SU-DHL-6 (cell line): ENCODE measurements around the gene OR51S1.

Experiments
- H2AFZ ChIP-seq: fragments of 200-600 bp; sonication (generic); 2 replicates; pipeline ENCODE4 v1.6.1; 2014; ENCODE audit warnings: low read depth, mild to moderate bottlenecking, moderate library complexity, mixed read lengths, antibody characterized with exemption, low read length; ENCODE audit not compliant: severe bottlenecking
- H3F3A ChIP-seq: fragments of 200-600 bp; shearing (Covaris generic); 2 replicates; pipeline ENCODE4 v1.6.0; 2016; ENCODE audit warnings: antibody characterized with exemption, mild to moderate bottlenecking; ENCODE audit not compliant: insufficient read depth
- H3K27ac ChIP-seq: fragments of 200-600 bp; sonication (generic); 2 replicates; pipeline ENCODE4 v1.5.1; 2016; ENCODE audit warnings: low read depth, mild to moderate bottlenecking, low read length, moderate library complexity, mixed read lengths
- H3K27me3 ChIP-seq: fragments of 200-600 bp; sonication (generic), shearing (Covaris generic); 2 replicates; pipeline ENCODE4 v1.6.0; 2014; ENCODE audit warnings: mild to moderate bottlenecking, low read length
- H3K36me3 ChIP-seq: fragments of 200-600 bp; sonication (generic); 2 replicates; pipeline ENCODE4 v1.6.1; 2014; ENCODE audit warnings: mild to moderate bottlenecking, low read length, mixed read lengths
- H3K4me2 ChIP-seq: fragments of 300-600, 200-600 bp; shearing (Covaris generic), sonication (generic); 2 replicates; pipeline ENCODE4 v1.6.0; 2014; ENCODE audit warnings: low read length, low read depth, mild to moderate bottlenecking; ENCODE audit not compliant: poor library complexity, severe bottlenecking
- H3K4me3 ChIP-seq: fragments of 200-600 bp; sonication (generic); 2 replicates; pipeline ENCODE4 v1.5.1; 2014; ENCODE audit warnings: antibody characterized with exemption, low read length, mild to moderate bottlenecking, mixed read lengths; ENCODE audit not compliant: insufficient read depth, poor library complexity, severe bottlenecking
- H3K79me2 ChIP-seq: fragments of 200-600 bp; sonication (generic); 2 replicates; pipeline ENCODE4 v1.6.1; 2014; ENCODE audit warnings: mild to moderate bottlenecking, low read length, moderate library complexity; ENCODE audit not compliant: insufficient read depth
- H3K9ac ChIP-seq: fragments of 200-600 bp; sonication (generic); 2 replicates; pipeline ENCODE4 v1.7.0; 2014; ENCODE audit warnings: mild to moderate bottlenecking, low read length
- H3K9me2 ChIP-seq: fragments of 200-600 bp; sonication (generic); replicated peaks from 2 replicates; pipeline ENCODE4 v1.6.1; 2014; ENCODE audit warnings: low read length; ENCODE audit not compliant: insufficient read depth
- H3K9me3 ChIP-seq: fragments of 200-600 bp; sonication (generic); 2 replicates; pipeline ENCODE4 v1.6.1; 2014; ENCODE audit warnings: low read length, mixed read lengths; ENCODE audit not compliant: insufficient read depth
- H4K20me1 ChIP-seq: fragments of 200-600 bp; sonication (generic); 2 replicates; pipeline ENCODE4 v1.6.1; 2014; ENCODE audit warnings: low read depth, mild to moderate bottlenecking, antibody characterized with exemption, low read length, moderate library complexity, mixed read lengths
- EZH2phosphoT487 ChIP-seq: fragments of 200-600 bp; sonication (generic), shearing (Covaris generic); conservative IDR thresholded peaks from 2 replicates; pipeline ENCODE4 v1.6.1; 2018; ENCODE audit warnings: mild to moderate bottlenecking, antibody characterized with exemption, low read length, moderate library complexity, mixed read lengths
- TF ChIP-seq, protein P1 (sequence below): fragments of 200-600 bp; sonication (generic); IDR thresholded peaks from one replicate; pipeline ENCODE4 v1.5.1; 2017; ENCODE audit warnings: antibody characterized with exemption, mild to moderate bottlenecking, low read length, moderate library complexity; ENCODE audit not compliant: insufficient read depth, poor library complexity, severe bottlenecking

The OR51S1 gene

DNA sequence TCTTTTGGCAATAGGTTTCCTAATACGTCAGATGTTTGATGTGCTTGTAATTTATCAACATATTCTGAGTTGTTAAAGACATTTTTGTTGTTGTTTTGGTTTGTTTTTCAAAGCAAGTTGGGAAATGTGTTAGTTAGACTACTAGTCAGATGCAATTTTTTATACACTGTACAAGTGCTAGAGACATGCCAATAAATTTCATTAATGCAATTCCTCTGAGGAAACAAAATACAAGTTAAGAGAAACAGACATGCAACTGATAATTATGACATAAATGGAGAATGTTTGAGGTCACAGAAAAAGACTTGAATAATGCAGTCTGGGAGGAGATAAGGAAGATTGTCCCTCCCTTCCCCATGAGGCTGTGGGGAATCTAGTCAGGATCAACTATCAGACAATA lies 38.6 kb upstream of the OR51S1 start:
- no peaks in the 10 kb centered on the region for H3K27me3 ChIP-seq
- no peaks in the 10 kb centered on the region for H3F3A ChIP-seq
- no peaks in the 10 kb centered on the region for H3K9me3 ChIP-seq
- H3K79me2 ChIP-seq, result no peaks in the 10 kb centered on the region
- no peak overlapping the region for H2AFZ ChIP-seq
- H3K4me2 ChIP-seq, result no peak overlapping the region
- H3K27ac ChIP-seq, result no peak overlapping the region
- H3K4me3 ChIP-seq, result no peak overlapping the region
- no peaks in the 10 kb centered on the region for H4K20me1 ChIP-seq
- no peaks in the 10 kb centered on the region for H3K36me3 ChIP-seq
- no peak overlapping the region for H3K9ac ChIP-seq
- H3K9me2 ChIP-seq, result no peaks in the 10 kb centered on the region
- no peak for TF ChIP-seq EZH2phosphoT487
- TF ChIP-seq, protein P1, sequence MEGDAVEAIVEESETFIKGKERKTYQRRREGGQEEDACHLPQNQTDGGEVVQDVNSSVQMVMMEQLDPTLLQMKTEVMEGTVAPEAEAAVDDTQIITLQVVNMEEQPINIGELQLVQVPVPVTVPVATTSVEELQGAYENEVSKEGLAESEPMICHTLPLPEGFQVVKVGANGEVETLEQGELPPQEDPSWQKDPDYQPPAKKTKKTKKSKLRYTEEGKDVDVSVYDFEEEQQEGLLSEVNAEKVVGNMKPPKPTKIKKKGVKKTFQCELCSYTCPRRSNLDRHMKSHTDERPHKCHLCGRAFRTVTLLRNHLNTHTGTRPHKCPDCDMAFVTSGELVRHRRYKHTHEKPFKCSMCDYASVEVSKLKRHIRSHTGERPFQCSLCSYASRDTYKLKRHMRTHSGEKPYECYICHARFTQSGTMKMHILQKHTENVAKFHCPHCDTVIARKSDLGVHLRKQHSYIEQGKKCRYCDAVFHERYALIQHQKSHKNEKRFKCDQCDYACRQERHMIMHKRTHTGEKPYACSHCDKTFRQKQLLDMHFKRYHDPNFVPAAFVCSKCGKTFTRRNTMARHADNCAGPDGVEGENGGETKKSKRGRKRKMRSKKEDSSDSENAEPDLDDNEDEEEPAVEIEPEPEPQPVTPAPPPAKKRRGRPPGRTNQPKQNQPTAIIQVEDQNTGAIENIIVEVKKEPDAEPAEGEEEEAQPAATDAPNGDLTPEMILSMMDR, result no peak

DNA sequence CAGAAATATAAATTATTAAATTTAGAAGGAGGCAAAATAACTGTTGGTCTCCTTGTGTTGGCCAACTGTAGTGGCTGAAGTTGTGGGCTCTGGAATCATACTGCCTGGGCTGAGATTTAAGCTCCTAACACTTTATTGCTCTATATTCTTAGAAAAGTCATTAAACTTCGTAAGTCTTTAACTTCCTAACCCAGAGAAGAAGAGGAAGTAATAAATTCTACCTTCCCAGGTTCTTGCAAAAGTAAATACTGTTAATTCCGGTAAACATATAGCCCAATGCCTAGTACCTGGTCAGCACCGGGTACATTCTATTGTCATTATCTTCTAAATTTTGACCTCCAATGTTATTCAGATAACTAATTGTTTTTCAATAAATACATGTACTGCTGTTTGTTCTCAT lies 37.2 kb upstream of the OR51S1 start:
- H3K4me3 ChIP-seq, result no peak overlapping the region
- H3K27me3 ChIP-seq, result no peaks in the 10 kb centered on the region
- H3K4me2 ChIP-seq, result no peak overlapping the region
- H4K20me1 ChIP-seq, result no peaks in the 10 kb centered on the region
- no peaks in the 10 kb centered on the region for H3K79me2 ChIP-seq
- TF ChIP-seq, protein P1, result no peak
- no peak for TF ChIP-seq EZH2phosphoT487
- no peaks in the 10 kb centered on the region for H3K9me3 ChIP-seq
- H3K36me3 ChIP-seq, result no peaks in the 10 kb centered on the region
- no peak overlapping the region for H3K27ac ChIP-seq
- no peak overlapping the region for H2AFZ ChIP-seq
- no peaks in the 10 kb centered on the region for H3F3A ChIP-seq
- H3K9ac ChIP-seq, result no peak overlapping the region
- no peaks in the 10 kb centered on the region for H3K9me2 ChIP-seq

DNA sequence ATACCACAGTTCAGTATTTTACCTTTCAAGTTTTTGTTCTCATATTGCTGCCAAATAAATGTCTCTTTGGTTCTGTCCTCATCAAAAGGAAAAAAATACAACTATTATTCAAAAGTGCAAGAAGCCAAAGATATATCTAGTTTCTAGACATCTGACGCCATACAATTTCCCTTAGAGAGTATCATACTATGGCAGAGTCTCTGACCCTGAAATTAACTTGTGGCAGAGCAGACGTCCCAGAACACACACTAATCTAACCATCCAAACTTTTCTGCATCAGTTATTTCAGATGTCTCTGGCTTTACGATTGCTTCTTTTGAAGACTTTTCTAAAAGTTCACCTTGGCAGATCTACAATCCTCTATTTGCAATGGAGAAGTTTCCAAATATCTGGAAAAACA lies 35.4 kb upstream of the OR51S1 start:
- Histone ChIP-seq H3K9ac (no peak overlapping the region), H3K27me3 (no peaks in the 10 kb centered on the region), H3K27ac (no peak overlapping the region), H3K4me2 (no peak overlapping the region), H3K79me2 (no peaks in the 10 kb centered on the region), H2AFZ (no peak overlapping the region), H3K4me3 (no peak overlapping the region), H3F3A (no peaks in the 10 kb centered on the region), H3K9me3 (no peaks in the 10 kb centered on the region), H4K20me1 (no peaks in the 10 kb centered on the region), H3K9me2 (no peaks in the 10 kb centered on the region), H3K36me3 (no peaks in the 10 kb centered on the region)
- TF ChIP-seq EZH2phosphoT487, result no peak
- TF ChIP-seq, protein P1, result no peak

DNA sequence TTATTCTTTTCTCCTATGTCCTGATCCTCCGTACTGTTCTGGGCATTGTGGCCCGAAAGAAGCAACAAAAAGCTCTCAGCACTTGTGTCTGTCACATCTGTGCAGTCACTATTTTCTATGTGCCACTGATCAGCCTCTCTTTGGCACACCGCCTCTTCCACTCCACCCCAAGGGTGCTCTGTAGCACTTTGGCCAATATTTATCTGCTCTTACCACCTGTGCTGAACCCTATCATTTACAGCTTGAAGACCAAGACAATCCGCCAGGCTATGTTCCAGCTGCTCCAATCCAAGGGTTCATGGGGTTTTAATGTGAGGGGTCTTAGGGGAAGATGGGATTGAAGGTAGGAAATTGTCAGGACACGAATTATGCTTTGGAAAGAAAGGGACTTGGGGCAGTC lies 33.5 kb upstream of the OR51S1 start:
- H3K36me3 ChIP-seq, result no peaks in the 10 kb centered on the region
- TF ChIP-seq, protein P1, result no peak
- TF ChIP-seq EZH2phosphoT487, result no peak
- no peak overlapping the region for H3K4me3 ChIP-seq
- no peak overlapping the region for H3K9ac ChIP-seq
- H2AFZ ChIP-seq, result no peak overlapping the region
- H3K79me2 ChIP-seq, result no peaks in the 10 kb centered on the region
- no peak overlapping the region for H3K4me2 ChIP-seq
- no peaks in the 10 kb centered on the region for H4K20me1 ChIP-seq
- H3K27me3 ChIP-seq, result no peaks in the 10 kb centered on the region
- H3F3A ChIP-seq, result no peaks in the 10 kb centered on the region
- no peaks in the 10 kb centered on the region for H3K9me2 ChIP-seq
- no peak overlapping the region for H3K27ac ChIP-seq
- H3K9me3 ChIP-seq, result no peaks in the 10 kb centered on the region
